Measurements from ENCODE around the gene GPS1.

GPS1 gene

GRCh38 chr17:82079001-82079677, 27.4 kb downstream of the GPS1 start:
- DNase-seq (ENCODE audit: low spot score) = no peak

GRCh38 chr17:82080048-82080788, 28.5 kb downstream of the GPS1 start:
- no peak for DNase-seq (ENCODE audit: low spot score)

DNA sequence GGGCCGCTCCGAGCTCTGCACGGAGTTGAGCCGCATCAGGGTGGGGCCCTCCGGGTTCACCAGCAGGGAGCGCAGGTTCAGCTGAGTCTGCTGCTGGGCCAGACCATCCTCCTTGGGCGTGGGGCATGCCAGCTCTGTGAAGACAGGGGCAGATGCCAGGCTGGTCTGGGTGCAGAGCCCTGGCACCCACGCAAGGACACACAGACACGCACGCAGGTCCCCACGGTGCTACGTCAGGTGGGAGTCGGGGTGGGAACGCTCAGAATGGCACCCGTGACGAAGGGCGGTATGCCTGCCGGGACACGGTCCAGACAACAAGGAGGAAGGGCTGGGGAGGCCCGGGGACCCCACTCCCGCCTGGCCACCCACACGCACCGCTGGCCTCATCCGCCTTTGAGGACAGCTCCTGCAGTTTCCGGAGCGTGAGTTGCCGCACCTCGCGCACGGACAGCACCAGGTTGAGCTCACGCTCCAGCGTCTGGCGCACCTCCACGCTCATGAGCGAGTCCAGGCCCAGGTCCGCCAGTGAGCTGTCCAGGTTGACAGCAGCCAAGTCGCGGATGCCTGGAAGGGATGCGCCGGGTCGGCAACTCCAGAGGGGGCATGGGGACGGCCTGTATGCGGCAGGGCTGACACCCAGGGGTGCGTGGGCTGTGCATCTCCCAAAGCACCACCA, 29.2 kb downstream of the GPS1 start:
- DNase-seq (ENCODE audit: low spot score) = no peak

DNA sequence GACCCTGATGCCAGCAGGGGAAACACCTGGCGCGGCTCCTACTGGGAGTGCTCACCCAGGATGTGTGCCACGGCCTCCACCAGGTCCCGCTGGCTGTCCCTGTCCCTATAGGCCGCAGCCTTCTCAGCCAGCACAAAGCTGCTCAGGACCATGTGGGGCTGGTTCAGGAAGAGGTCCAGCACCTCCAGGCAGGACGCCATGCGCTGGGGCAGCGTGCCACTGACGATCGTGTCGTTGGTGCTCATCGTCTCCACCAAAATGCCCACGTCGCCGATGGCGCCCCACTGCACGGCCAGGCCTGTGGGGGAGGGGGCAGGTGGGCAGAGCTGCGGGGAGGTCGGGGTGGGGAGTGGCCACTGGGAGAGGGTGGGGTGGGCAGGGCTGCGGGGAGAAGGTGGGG, 29.8 kb downstream of the GPS1 start:
- DNase-seq (ENCODE audit: low spot score) = no peak

GRCh38 chr17:82081966-82082365, 30.3 kb downstream of the GPS1 start:
- no peak for DNase-seq (ENCODE audit: low spot score)

- DNase-seq (ENCODE audit: low spot score) = no peak
Observed at GRCh38 chr17:82082456-82082855, 30.8 kb downstream of the GPS1 start.

DNA sequence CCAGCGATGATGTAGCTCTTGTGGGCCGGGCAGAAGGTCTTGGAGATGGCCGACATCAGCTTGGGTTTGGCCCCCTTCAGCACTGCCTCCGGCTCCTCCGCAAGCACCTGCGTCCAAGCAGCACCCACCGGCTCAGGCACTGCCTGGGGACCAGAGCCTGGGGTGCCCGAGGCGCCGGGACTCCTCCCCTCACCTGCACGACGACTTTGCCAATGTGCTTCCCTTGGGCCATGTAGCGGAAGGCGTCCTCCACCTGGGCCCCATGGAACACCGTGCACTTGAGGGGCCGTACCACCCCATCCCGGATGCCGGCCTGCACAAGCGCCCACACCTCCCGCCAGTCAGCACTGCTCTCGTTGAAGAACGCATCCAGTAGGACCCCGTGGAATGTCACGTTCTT, 31.3 kb downstream of the GPS1 start:
- no peak for DNase-seq (ENCODE audit: low spot score)

DNA sequence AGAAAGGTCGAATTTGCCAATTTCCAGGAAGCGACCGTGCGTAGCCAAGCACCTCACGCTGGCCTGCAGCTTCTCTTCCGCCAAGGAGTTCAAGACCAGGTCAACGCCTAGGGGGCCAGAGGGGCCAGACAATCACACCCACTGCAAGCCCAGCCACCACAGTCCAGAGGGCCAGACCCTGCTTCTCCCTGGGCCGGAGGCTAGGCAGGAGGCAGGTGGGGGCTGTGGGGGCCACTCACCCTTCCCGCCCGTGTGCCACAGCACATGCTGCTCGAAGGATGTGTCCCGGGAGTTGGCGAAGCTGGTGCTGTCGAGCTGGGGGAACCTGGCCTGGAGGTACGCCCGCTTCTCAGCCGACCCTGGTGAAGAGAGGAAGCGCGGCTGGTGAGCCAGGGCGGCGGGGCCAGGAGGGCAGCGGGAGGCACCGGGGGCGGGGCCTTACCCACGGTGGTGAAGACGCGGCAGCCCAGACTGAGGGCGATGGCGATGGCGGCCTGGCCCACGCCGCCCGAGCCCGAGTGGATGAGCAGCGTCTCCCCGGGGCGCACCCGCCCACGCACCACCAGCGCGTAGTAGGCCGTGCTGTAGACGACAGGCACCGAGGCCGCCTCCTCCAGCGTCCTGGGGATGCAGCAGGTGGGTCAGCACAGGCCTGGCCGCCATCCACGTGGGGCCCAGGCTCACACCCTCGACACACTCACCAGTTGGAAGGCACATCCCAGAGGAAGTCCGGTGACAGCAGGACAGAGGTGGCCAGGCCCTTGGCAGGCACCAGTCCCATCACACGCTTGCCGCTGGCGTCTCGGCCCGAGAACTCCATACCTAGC, 32.0 kb downstream of the GPS1 start:
- no peak for DNase-seq (ENCODE audit: low spot score)

DNA sequence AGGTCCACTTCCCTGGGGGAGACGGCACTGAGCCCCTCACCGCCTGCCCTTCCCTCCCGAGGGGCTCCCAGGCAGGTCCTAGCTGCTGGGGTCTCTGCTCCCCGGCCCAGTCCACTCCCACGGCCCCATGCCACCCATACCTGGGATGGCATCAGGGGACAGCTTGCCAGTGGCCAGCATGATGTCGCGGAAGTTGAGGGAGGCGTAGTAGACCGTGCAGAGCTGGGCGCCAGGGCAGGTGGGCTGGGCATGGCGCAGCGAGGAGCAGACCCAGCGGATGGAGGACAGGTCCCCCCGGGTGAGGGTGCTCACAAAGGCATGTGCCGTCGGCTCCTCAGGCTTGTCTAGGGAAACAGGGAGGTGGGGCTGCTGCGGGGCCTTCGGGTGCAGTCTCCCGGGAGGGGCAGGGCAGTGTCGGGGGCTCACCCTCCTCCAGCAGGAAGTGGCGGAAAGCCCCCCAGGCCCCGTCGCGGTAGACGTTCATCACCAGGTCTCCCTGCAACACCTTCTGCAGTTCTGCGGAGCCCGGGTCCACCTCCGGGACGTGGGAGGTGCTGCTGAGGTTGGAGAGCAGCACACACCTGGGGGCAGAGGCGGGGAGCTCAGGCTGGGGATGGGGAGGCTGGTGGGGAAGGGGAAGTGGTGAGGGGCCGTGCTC, 32.8 kb downstream of the GPS1 start:
- no peak for DNase-seq (ENCODE audit: low spot score)

DNA sequence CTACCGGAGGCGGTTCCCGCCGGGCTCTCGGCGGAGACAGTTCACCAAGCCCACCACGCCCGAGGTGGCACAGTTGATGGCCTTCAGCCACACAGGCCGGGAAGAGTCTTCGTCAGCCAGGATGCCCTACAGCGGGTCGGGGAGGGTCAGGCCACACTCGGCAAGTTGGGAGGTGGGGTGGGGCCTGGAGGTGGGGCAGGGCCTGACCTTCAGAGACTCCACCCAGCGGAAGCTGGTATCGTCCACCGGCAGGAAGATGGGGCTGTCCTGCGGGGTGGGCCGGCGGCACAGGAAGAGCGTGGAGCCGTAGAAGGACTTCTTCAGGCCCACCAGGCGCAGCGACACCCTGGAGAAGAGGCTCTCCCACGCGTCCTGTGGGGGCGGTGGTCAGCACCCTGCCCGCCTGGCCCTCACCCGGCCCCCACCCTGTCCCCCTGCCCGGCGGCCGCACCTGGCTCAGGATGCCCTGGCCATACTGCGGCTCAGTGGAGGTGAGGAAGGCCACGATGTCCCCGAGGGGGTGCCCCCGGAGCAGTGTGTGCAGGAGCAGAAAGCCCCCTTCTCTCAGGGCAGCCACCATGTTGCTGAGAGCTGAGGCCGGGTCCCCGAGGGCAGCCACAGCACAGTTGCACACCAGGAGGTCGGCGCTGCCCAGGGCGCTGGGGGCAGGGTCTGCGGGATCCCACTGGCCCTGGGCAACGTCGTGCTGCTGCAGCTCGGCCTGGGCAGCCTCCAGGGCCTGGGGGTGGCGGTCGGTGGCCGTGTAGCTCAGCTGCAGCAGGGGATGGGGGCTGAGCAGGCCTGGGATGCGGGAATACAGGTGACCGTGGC, 33.5 kb downstream of the GPS1 start:
- no peak for DNase-seq (ENCODE audit: low spot score)

- no peak for DNase-seq (ENCODE audit: low spot score)
Observed at GRCh38 chr17:82085931-82086764, 34.5 kb downstream of the GPS1 start.

DNA sequence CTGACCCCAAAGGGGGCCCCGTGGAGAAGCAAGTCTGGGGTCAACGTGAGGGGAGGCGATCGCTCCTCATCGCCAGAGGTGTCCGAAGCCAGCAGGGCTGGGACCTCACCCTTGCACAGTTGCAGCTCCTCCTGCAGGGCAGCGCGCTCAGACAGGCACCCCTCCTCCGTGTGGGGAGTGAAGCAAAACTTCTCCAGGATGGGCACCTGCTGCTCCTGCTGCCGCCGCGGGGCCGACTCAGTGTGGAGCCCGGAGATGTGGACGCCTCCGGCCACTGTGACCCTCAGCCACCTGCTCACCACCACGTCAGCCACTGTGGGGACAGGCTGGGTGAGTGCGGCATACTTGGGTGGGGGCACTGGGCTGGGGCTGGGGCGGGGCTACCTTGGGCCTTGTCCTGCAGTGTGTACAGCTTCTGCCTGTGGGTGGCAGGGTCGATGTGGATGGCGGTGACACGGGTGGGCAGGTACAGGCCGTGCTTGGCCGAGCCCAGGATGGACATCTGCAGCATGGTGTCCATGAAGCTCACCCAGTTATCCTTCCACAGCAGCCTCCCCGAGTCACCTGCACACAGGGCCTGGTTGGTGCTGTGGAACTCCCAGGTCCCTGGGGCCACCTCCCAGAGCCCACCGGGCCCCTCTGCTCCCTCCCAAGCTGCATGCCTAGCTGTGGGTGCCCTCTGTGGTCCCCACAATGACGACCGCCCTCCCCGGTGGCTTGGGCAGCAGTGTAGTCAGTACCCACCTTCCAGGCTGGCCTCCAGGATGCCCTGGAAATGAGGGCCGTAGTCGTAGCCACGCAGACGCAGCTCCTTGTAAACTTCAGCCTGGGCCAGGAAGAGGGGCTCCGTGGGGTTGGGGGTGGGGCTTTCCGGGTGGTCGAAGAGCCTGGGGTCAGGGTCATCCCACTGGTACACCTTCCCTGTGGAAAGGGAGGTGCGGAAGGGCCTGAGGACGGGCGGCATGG, 35.5 kb downstream of the GPS1 start:
- DNase-seq (ENCODE audit: low spot score) = no peak

DNA sequence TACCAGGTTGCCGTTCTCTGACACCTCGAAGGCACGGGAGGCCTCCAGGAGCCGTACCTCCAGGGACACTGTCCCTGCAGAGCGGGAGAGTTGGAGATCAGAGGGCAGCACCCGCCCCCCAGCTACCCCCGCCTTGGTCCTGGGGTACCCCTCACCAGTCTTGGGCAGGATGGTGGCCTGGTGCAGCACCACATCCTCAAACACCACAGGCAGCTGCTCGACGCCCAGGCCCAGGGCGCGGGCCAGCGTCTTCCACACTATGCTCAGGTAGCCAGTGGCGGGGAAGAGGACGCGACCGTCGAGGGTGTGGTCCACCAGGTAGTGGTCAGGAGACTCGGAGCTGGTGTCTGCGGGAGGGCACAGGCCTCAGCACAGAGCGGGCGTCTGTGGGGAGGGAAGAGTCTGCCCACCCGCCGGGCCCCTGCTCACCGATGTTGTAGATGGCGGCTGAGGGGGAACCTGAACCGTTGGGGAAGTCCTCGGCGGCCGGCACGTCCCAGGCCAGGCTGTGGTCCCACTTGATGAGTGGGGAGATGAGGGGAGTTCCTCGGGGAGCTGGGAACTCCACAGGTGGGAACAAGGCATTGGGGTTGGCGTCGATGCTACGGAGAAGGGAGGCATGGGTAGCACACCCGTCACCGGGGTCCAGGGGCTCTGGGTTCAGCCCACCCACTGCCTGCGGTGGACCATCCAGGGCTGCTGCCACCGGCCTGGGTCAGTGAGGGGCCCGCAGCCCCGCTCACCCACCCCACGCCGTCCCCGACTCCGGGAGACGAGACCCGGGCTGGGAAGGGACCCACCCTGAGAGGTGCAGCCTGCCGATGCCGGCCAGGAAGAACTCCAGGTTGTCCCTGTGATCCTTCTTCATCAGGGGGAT, 36.5 kb downstream of the GPS1 start:
- DNase-seq (ENCODE audit: low spot score) = no peak

GRCh38 chr17:82088838-82089722, 37.4 kb downstream of the GPS1 start:
- DNase-seq (ENCODE audit: low spot score) = no peak

- DNase-seq (ENCODE audit: low spot score) = no peak
Observed at GRCh38 chr17:82089723-82090548, 38.2 kb downstream of the GPS1 start.
